Measurements from ENCODE around the gene SEMA4A. TPM values are rescaled to one million over a fixed set of nuclear protein-coding genes. Genes with fewer than 3 reads are reported as not detected.
A peak's percentile ranks its signal among the peaks of the same experiment; 100 is the strongest.

The SEMA4A gene
- total and polyA plus RNA-seq, 9 of the 15 experiments (the other 6 are each of a cell fraction or from before 2014, with no cell fraction given): 0.04 to 1.7 (median 0.45) TPM

DNA sequence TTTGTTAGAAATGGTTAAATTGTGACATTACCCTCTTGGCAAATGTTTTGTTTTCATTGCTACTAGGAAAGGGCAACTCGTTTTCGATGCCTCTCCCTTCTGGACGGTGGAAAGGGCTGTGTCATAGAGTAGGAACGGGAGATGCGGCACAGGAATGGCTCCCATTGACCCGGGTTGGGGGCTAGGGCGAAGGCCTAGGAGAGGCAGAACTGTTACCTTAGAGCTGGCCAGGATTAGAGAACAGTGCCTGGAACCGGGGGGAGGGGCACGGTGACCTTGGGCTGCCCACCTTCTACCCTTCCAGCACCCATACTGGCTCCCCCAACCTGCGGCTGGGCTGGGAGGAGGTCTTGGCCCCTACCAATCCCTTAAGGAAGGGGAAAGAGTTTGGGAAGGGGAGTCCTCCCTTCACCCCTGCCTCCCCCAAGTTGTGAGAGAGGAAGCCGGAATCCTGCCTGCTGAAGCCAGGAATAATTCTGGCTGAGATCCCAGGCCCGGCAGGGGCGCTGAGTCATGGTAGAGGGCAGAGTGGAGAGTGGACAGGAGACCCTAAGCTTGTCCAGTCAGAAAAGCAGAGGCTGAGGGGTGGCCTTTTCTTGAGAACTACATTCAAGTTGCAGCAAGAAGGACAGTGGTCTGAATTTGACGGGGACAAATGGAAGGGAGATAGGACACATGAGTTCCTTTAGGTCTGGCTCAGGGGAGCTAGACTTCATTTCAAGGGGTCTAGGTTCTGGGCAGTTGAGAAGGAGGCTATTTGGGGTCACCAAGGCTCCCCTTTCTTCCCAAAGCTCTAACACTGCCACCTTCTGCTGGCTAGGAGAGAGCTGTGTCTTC lies 30.6 kb upstream of the SEMA4A start (continued):
- TF ChIP-seq THAP7 (CRISPR knock-in tag; IDR thresholded peaks at IDR 0.05) (no peak), NFIX (CRISPR knock-in tag; IDR thresholded peaks at IDR 0.05; ENCODE audit: low read depth) (no peak), MTA1 (IDR thresholded peaks at IDR 0.05; ENCODE audit: borderline replicate concordance) (no peak), TEAD1 (CRISPR knock-in tag; IDR thresholded peaks at IDR 0.05) (no peak), COPS2 (conservative IDR thresholded peaks at IDR 0.05) (no peak), ZNF347 (CRISPR knock-in tag; IDR thresholded peaks at IDR 0.05; ENCODE audit: low read depth) (no peak), KLF16 (IDR thresholded peaks at IDR 0.05) (no peak), ZZZ3 (IDR thresholded peaks at IDR 0.05) (no peak), PHB2 (IDR thresholded peaks at IDR 0.05; ENCODE audit: low read depth) (no peak), DPF2 (IDR thresholded peaks at IDR 0.05) (peak; percentile 86), TRIM24 (IDR thresholded peaks at IDR 0.05) (no peak), TAF1 (IDR thresholded peaks at IDR 0.05; ENCODE audit: control insufficient read depth, extremely low read depth, insufficient read depth, low read length, severe bottlenecking) (no peak), PATZ1 (CRISPR knock-in tag; IDR thresholded peaks at IDR 0.05; ENCODE audit: borderline replicate concordance) (no peak), HMG20B (CRISPR knock-in tag; IDR thresholded peaks at IDR 0.05) (no peak), FUS (optimal IDR thresholded peaks at IDR 0.05; ENCODE audit: low read depth, low read length) (no peak), SRSF3 (IDR thresholded peaks at IDR 0.05; ENCODE audit: insufficient read depth, low read length) (no peak), MCM5 (IDR thresholded peaks at IDR 0.05; ENCODE audit: low read depth) (no peak), DMBX1 (CRISPR knock-in tag; IDR thresholded peaks at IDR 0.05; ENCODE audit: borderline replicate concordance) (peak; percentile 61; the same call in 1 of the 2 replicates), PHB (CRISPR knock-in tag; IDR thresholded peaks at IDR 0.05) (no peak), BRCA1 (IDR thresholded peaks at IDR 0.05) (no peak), BRCA1 (CRISPR knock-in tag; IDR thresholded peaks at IDR 0.05) (no peak), MAFG (tag; conservative IDR thresholded peaks at IDR 0.05) (peak; percentile 91), SLC30A9 (CRISPR knock-in tag; IDR thresholded peaks at IDR 0.05) (no peak), MTF1 (CRISPR knock-in tag; IDR thresholded peaks at IDR 0.05; ENCODE audit: borderline replicate concordance) (no peak), ARNT (IDR thresholded peaks at IDR 0.05) (no peak)
- TF ChIP-seq, protein P1, sequence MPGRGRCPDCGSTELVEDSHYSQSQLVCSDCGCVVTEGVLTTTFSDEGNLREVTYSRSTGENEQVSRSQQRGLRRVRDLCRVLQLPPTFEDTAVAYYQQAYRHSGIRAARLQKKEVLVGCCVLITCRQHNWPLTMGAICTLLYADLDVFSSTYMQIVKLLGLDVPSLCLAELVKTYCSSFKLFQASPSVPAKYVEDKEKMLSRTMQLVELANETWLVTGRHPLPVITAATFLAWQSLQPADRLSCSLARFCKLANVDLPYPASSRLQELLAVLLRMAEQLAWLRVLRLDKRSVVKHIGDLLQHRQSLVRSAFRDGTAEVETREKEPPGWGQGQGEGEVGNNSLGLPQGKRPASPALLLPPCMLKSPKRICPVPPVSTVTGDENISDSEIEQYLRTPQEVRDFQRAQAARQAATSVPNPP (IDR thresholded peaks at IDR 0.05; ENCODE audit: borderline replicate concordance, insufficient read depth, insufficient read length): no peak
- TF ChIP-seq, protein P2, sequence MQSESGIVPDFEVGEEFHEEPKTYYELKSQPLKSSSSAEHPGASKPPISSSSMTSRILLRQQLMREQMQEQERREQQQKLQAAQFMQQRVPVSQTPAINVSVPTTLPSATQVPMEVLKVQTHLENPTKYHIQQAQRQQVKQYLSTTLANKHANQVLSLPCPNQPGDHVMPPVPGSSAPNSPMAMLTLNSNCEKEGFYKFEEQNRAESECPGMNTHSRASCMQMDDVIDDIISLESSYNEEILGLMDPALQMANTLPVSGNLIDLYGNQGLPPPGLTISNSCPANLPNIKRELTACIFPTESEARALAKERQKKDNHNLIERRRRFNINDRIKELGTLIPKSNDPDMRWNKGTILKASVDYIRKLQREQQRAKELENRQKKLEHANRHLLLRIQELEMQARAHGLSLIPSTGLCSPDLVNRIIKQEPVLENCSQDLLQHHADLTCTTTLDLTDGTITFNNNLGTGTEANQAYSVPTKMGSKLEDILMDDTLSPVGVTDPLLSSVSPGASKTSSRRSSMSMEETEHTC (IDR thresholded peaks at IDR 0.05): no peak
